GM21381 (cell line): ENCODE measurements around the gene MRPL55.
"Not testable (repeated sequence)": the region's sequence is repeated elsewhere in the genome, so short reads cannot be mapped to it uniquely, and the experiment has no call there.

Experiments used
- ATAC-seq: cut with Tn5 transposase; IDR thresholded peaks from one replicate; pipeline ENCODE4 v1.9.1; 2021; ENCODE audit warnings: mild to moderate bottlenecking, moderate library complexity; ENCODE audit not compliant: unreplicated experiment

MRPL55 gene

DNA sequence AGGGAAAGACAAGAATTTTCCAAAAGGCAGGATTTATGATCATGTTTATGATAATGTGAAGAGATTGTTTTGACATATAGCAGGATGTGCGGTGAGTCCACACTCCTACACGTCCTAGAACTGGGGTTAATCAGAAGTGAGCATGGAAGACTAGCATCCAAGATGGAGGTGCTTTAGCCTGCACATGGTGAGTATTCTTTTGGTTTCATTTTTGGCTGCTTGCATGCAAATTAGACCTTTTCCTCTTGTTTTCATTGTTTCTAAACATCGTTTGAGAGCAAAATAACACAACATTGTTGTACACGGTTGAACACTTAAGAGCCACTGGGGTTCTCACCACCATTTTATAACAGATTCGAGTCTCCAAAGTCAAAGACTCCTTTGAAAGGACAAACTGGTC, 16.1 kb upstream of the MRPL55 start:
- ATAC-seq, result no peak

DNA sequence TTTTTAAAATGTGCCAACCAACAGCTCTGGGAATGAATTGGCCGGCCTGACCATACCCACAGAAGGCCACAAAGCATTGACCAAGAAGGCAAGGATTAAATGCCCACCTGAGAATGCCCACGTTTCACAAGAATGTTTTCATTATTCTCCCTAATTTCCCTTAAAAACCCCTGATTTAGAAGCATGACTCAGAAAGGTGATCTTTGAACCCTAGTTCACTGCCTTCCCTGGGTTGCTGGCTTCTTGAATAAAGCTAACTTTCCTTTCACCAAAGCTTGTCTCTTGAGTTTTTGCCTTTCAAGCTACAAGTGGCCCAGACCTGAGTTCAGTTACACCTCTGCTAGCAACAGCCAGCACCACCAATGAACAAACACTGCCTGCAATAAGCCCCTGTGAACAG, 14.4 kb upstream of the MRPL55 start:
- no peak for ATAC-seq

- no peak for ATAC-seq
These were observed 13.9 kb upstream of the MRPL55 start for GRCh38 chr1:228122921-228123441.

DNA sequence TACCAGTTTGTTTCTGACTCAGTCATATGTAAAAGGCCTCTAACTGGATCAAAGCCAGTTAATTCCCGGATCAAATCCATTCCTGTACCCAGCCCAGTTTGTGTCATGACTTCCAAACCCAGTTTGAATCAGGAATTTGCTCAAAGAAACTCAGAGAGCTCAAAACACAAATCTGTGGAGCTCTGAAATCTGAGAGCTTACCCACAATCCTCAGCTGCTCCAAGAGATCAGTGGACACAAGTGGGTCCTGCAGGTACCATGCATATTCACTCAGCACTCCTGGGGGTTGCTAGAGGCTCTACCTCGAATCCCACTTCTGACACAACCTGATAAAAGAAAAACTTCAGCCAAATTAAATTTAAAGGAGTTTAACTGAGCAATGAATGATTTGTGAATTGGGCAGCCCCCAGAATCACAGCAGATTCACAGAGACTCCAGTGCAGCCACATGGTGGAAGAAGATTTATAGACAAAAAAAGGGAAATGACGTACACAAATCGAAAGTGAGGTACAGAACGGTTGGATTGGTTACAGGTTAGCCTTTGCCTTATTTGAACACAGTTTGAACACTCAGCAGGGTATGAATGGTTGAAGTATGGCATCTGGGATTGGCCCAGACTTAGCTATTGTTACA, 11.9 kb upstream of the MRPL55 start:
- no peak for ATAC-seq

DNA sequence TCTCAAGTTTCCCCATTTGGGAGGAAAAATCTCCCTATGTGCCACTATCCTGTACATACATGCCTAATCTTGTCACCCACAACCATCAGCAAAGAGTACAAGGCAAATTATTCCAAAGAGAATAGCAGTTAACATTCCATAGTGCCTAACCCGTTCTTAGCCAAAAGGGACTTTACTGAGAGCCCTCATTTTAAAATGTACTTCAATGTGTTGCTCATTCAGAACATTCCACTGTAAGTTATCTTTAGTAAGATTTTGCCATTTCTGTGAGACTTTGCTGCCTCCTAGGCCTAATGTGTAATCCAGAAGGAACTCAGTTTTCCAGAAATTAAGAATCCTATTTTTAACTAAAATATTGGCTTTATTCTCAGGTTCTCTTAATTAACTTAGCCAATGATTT, 11.3 kb upstream of the MRPL55 start:
- no peak for ATAC-seq

DNA sequence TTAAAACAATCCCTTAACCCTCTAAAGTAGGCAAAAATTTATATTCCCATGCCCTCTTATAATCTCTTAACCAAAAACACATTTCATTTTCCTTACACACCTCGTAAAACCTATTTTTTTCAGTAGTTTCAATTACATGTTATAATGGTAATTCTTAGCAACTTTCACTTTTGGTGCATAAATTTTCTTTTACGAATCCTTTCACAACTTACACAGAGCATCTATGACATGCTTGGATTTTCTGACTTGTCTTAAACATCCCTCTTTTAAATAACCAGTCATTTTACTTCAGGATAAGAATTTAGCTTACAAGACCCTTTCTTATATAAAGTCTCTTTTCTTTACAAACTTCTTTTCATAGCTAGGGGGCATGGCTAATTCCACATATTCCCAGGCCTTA, 8.9 kb upstream of the MRPL55 start:
- ATAC-seq, result no peak

DNA sequence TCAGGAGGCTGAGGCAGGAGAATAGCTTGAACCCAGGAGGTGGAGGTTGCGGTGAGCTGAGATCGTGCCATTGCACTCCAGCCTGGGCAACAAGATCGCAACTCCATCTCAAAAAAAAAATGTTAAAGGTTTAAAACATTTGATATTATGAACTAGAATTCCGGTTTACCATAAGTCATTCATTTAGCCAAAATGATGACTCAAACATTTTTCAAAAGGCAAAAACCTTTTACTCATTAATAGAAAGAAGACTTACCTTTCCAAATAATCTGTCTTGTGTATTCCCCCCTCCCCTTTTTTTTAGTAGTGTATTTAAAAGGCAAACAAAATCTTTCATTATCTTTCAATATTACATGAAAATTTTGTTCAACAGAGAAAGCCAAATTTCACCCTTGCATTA, 8.2 kb upstream of the MRPL55 start:
- ATAC-seq, result no peak

GRCh38 chr1:228114827-228115226, 5.7 kb upstream of the MRPL55 start:
- no peak for ATAC-seq

GRCh38 chr1:228112617-228113016, 3.5 kb upstream of the MRPL55 start:
- no peak for ATAC-seq

DNA sequence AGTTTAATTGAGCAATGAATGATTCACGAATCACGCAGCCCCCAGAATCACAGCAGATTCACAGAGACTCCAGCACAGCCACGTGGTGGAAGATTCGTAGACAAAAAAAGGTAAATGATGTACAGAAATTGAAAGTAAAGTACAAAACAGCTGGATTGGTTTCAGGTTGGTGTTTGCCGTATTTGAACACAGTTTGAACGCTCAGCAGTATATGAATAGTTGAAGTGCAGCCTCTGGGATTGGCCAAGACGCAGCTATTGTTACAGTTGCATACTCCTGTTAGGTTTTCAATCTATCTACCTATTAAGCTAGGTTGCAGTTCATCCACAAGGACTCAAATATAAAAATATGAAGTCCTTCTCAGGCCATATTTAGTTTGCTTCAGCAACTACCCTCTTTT, 3.1 kb upstream of the MRPL55 start:
- ATAC-seq, result no peak

- not testable (repeated sequence) for ATAC-seq
These were observed 2.2 kb upstream of the MRPL55 start for GRCh38 chr1:228111315-228111714.

GRCh38 chr1:228110556-228110955, 1.5 kb upstream of the MRPL55 start:
- ATAC-seq, result no peak

GRCh38 chr1:228109962-228110488, 926 bp upstream of the MRPL55 start:
- ATAC-seq, result no peak

- ATAC-seq, result no peak
These were observed 392 bp downstream of the MRPL55 start for GRCh38 chr1:228108742-228109072.

GRCh38 chr1:228108055-228108690, 926 bp downstream of the MRPL55 start:
- no peak for ATAC-seq

GRCh38 chr1:228107636-228108035, 1.5 kb downstream of the MRPL55 start:
- no peak for ATAC-seq

- no peak for ATAC-seq
These were observed 2.4 kb downstream of the MRPL55 start for GRCh38 chr1:228106800-228107054.

DNA sequence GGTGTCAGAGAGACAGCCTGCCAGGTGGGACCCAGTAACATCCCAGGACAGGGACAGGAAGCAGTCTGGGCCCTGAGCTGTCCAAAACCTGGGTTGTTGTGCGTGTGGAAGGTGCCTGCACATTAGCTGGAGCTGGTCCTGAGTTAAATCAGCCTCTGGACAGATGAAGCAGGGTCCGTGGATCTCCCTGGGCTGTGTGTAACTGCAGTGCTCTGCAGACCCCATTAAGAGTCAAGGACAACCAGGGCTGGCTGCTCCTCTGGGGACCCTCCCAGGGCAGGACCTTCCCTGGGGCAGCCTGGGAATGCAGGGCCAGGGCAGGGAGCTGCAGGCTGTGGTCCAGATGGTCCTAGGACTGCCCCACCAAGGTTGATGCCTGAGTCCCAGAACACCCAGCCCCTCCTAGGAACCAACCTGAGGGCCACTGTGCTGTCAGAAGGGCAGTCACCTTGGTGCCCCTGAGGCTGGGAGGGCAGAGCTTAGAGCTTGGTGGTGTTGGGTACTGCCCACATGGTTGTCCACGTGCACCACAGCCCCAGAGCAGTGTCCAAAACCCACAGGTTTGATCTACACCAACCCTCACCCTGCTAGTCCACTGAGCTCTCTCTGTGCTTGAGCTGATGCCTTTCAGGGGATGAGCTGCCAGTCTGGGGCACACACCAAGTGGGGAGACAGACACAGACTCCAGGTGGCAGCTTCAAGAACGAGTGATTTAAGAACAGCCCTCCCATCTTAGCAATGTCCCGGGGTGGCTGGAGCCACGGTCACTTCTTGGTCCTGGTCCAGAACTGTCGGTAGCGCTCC, 2.9 kb downstream of the MRPL55 start:
- ATAC-seq, result no peak

GRCh38 chr1:228105270-228105995, 3.7 kb downstream of the MRPL55 start:
- no peak for ATAC-seq

DNA sequence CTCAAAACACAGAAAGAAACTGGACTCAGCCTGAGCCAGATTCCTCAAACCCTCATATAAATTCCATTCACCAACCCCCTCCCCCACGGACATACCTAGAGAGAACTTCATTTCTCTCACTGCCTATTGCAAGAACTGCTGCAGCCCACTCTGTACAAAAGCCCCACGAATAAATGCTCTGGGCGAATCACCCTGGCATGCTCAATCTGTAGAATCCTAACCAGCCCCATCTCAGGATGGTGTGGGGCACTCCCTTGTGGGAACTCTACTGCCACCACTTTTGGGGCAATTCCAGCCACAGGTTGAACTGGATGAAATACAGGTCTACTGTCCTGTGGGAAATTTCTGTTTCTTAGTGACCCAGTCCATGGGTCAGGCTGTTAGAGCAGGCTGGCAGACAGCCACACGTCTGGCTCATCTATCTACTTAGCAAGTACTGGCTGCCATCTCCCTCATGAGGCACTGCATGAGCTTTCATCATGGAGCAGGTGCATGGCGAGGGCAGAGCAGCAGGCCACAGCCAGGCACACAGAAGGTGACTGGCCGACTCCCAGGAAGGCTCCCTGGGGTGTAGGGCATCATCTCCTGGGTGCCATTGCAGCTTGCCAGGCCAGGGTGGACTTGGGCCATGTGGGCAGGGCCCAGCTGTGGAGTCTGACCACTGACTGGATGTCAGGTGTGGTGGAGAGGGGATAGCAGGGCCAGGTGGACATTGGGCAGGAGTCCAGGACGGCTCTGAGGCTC, 4.4 kb downstream of the MRPL55 start:
- no peak for ATAC-seq
